Urothelium cell line (cell line): ENCODE results near the gene A3GALT2.

Source experiments
- DNase-seq: peaks from one replicate; pipeline ENCODE4 v3.0.0; 2011; ENCODE audit warnings: low spot score, mixed read lengths
- FAIRE-seq: peaks from 2 replicates; lab custom pipeline; 2011; peaks lifted over from hg19 to GRCh38; lab: Jason Lieb, UNC

Gene A3GALT2

DNA sequence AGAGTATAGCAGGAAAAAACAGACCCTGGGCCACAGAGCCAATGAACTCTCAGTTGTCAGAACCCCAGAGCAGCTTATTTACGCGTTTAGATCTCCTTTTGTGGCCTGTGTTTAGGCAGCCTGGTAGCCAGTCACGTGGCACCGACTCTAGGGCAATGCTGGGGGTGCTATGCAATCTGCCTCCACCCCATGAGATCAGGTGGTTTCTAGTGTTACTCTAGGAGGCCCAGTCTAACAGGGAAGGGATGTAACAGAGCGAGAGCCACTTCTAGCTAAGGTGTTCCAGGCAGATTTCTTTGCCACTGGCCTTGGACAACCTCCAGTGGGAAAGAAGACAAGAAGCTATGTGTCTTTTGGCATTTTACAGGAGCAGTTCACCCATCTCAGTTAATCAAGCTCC, 12.0 kb upstream of the A3GALT2 start:
- no peak for FAIRE-seq

DNA sequence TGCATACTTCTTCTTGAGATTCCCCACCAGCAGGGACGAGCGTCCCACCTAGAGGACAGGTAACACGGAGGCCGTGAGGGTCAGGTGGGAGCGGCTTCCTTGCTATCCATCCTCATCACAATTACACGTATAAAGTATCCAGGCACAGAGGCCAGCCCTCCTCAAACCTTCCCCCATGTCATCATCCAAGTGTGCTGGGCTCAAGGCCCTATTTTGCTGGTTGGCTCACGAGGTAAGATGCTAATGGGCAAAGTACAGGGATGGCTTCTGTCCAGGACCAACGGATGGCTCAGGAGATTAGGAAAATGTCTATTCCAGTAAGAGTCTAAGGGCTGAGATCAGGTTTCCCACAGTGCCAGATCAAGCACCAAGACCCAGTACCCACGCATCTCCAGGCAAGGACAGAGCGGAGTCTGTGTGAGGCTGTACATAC, 11.5 kb upstream of the A3GALT2 start:
- no peak for DNase-seq
- no peak for FAIRE-seq

More for the DNA sequence above, 12.0 kb upstream of the A3GALT2 start:
- DNase-seq, result no peak

DNA sequence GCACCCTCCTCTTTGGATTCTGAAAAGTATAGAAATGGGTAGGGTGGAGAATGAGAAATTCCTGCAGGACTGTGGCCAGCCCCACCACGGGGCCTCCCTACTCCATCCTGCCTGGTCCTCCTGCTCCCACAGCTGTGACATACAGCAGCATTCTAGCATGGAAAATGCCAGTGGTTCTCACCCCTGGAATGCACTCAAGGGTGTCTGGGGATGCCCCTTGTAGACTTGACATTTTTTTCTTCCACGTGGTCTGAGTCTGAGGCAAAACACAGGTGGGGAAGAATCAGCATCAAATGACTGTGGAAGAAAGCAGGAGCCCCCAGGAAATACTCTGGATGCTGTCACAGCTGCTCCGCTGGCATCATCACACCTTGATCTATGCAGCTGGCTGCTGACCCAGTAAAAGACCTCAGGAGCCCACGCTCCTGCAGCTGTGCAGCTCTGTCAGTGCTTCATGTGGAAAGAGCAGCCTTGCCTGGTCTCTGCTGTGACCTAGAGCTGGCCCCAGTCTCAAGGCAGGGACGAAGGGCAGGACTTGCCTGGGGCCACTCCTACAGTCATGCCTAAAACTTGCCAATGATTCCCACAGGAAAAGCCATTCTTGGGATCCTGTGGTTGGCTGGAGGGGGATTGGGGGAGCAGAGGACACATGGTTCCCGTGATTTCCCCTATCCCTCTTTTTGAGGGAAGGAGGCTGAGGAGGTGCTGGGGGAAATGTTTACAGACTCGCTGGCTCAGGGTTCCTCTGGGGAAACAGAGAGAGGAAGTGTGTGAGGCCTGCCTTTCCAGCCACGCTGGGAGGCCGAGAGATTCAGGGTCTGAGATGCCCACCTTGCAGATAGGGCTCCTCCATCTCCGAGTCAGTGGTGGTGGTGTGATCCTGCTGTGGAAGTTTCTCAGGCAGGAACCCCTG, 10.8 kb upstream of the A3GALT2 start:
- FAIRE-seq (no peak), DNase-seq (no peak)

DNA sequence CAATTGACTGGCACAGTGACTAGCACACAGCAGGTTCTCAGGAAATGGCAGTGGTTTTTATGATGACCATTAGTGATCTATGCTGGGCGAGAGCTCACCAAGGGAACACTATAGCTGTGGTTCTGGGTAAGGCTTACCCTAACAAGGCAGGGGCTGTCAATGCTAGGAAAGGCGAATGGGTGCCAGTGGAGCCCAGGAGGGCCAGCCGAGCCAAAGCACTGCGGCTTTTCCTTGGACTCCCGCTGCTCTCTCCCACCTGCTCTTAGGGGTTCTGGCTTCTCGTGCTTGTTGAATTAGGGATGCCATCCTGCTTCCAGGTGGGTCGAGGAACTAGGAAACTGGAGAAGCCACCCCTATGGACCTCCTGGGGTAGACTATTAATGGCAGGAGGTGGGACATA, 10.0 kb upstream of the A3GALT2 start:
- DNase-seq (no peak), FAIRE-seq (no peak)

DNA sequence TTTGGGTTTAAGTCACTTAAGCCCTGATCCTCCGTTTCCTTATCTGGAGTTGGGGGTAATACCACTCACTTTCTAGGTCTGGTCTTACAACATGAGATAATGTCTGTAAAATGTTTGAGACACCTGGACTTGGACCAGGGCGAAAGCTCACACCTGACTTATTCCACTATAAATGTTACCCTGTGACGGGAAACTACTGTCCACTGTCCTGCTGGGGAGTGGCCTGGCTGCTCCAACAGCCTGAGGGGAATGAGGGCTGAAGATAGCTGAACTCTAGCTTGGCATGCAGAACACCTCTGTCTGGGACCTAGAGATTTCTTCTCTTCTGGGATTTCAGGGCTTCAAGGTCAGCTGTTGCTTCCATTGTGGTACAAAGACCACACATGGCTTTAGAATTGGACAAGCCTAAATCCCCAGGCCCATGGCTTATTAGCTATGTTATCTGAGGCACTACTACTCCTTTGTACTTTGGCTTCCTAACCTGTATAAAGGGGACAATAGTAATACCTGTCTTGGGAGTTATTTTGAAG, 9.5 kb upstream of the A3GALT2 start:
- FAIRE-seq (no peak), DNase-seq (no peak)

DNA sequence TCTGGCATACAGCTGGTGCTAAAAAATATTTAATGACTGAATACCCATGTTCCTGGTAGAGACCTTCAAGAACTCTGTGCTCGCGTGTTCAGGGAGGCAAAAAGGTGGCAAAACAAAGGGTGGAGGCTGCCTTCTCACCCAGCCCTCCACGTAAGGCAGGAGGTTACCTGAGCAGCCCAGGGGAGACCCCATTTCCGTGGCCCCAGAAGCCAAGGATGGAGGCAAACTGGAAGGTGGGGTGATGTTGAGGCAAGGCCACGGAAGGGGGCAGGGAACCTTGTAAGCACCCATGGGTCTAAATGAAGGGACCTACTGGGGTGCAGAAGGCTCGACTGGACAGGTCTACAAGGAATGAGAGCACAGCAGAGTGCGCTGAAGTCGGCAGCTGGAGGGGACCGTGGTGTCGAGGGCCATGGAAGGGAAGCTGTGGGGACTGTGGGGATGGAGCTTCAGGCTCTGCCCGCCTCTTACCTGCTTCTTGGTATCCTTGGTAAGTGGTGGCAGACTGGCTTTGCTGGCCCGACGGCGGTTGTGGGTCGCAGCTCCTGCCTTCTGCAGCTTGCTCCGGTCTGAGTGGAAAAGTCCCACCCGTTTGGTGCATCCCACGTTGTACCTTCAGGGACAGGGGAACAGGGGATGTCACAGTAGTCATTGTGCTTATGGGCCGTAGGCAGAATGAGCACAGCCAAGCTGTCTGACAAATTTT, 8.9 kb upstream of the A3GALT2 start:
- no peak for DNase-seq
- no peak for FAIRE-seq

DNA sequence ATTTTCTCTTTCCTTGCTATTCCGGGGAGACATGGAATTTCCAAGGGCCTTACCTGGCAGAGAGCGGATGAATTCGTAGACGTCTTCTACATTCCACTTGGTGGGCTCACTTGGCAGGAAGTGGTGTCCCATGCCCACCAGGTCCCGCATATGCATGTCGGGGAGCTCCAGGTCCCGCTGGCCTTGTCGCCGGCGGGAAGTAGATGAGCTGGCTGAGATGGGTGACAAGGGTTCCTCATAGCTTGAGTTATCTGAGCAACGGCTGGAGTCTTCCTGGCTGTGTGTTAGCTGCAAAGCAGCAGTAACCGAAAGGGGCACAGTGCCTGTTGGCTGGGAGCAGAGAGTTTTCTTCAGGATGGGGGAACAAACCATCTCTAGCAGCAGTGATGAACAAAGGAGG, 7.9 kb upstream of the A3GALT2 start:
- FAIRE-seq, result no peak
- no peak for DNase-seq

DNA sequence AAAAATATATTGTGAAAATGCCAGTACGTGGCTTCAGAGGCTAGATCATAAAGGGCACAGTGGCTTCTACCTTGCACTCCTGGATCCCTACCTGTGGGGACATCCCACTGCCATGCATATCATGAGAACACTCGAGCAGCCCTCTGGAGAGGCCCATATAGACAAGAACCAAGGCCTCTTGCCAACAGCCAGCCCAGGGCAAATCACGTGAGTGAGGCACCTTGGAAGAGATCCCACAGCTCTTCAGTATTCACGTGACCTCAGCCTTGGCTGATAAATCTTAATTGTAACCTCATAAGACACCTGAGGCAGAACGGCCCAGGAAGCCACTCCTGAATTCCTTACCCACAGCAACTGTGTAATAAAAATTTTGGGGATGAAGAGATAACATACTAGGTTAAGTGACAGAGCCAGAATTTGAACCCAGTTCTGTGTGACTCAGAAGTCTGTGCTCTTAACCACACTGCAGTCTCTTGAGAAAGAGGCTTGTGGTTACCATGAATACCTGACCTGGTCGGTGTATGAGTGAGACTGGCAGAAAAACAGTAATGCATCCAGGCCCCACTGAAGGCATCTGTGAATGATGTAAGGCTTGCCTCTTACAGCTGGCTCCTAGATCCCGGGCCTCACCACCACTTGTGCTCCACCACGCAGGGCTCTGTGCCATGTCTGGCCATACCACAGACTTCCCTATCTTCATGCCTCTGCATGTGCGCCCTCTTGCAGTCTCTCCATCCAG, 6.9 kb upstream of the A3GALT2 start:
- no peak for FAIRE-seq

DNA sequence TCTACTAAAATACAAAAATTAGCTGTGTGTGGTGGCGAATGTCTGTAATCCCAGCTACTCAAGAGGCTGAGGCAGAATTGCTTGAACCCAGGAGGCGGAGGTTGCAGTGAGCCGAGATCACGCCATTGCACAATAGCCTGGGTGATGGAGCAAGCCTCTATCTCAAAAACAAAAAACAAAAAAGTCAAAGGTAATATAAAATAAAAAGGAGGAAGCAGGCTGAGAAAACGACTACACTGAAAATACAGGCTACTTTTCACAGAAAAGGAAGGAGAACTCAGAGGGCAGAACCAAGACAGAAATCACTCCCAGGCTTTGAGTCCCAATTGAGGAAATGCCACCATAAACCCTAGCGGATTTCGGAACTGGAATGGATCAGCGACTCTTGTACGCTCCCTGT, 5.9 kb upstream of the A3GALT2 start:
- FAIRE-seq (no peak), DNase-seq (no peak)

More for the DNA sequence above, 6.9 kb upstream of the A3GALT2 start:
- peak; percentile 58 for DNase-seq

DNA sequence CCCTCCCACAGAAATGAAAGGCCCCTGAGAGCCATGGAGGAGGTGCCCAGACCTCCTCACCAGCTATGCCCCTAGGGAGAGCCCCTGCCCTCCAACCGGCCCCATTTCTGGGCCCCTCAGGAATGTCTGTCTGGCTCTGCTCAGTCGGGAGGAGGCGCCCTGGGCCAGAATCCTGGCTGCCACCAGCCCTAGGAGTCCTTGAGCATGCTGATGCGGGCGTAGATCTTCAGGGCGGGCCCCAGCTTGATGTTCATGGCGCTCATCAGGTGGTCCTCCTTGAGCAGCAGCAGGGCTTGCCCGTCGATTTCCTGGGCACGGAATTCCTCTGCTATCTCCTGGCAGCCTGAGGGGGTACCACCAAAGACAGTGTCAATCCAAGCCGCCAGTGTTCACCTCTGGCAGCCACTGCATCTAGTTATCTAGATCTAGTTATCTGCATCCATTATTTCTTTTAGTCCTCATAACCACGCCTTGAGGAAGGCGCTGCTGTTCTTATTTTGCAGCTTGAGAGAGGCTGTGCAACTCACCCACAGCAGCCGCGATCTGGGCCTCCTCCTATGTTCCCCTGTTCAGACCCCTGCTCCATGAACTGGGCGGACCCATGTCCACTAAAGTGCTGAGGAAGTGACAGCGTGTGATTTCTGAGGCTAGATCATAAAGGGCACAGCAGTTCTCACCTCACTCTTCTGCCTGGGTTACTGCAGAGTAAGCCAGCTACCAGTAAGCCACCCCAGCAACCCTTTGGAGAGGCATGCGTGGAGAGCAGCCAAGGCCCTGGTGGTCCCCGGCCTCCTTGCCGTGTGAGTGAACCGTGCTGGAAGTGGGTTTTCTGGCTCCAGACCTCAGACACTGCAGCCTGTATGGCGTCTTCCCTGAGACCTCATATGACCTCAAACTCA, 4.0 kb upstream of the A3GALT2 start:
- no peak for DNase-seq
- no peak for FAIRE-seq

DNA sequence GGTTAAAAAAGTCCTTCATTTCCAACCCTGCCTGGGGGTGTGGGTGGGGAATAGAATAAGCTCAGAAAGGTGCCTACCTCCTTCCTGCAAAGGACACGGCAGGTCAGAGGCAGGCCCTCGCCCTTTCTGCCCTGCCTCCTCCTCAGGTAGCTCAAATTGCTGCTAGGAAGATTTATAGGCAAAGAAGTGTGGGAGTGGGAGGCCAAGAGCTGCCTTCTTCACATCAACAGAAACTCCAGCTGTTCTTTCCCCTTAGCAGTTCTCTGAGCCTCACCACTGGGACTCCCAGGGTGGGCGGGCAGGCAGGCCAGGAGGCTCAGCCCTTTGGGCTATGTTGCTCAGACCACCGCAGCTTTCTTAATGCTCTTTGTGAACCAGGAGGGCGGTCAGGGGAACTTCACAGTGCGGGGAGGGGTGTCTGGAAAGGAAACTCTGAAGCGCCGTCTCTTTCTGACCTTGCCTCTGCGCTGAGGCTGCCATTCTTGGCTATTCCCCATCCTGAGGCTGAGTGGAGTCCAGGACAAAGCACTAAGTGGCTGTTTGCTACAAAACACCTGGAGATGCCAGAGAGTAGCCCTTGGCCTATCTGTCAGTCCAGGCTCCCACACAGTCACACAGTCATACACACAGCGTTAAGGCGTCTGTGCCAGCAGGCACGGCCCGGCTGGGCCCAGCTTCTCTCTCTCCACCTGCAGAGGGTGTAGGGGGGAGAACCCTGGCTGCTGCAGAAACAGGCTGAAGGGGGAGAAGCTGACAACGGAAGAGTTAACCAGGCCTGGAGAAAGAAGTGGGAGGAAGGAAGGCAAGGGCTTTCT, 3.0 kb upstream of the A3GALT2 start:
- DNase-seq, result no peak
- no peak for FAIRE-seq

DNA sequence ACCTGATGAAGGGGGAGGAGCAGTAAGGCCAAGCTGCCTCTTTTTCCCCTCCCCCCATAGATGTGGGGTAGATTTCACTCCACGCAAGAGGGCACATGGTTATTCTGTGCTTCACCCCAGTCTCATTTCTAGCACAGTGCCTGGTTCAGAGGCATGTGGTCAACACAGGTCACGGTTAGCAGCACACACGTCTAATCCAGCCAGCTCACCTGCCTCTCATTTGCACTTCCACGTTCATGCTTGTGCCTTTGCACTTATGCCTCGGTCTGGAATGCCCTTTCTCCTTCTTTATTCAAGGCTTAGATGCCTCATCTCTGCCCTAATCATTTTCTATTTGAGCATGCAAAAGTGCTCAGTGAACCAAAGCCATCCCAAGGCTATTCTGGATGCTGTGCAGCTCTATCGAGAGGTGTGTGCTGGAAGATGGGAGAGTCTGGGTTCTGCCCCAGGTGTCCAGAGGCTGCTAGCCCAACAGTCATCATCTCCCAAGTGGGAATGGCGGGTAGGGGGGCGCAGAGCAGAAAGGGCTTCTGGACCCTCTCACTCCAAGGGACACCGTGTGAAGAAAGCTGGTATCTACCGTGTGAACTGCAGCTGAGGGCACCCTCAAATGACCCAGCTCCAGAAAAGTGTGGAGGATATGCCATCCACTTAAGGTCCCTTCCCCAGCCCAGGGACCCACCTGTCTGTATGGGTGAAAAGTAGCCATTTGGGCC, 2.1 kb upstream of the A3GALT2 start:
- DNase-seq (no peak), FAIRE-seq (no peak)

DNA sequence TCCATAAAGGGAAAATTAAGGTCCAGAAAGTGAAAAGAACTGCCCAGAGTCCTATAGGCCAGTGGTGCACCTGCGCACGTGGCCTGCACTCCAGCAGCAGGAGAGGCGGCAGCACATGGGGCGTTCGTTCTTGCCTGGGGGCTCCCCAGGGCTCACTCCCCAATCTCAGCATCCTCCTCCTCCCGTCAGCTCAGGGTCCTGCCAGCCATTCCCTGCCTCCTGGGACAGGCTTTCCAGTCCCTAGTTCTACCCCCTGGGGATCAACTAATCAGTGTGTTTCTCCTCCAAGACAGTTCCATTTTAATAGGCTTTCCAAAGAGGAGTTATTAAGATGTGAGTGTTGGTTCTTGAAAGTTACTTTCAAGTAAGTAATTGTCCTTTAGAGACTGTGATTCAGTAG, 1.2 kb upstream of the A3GALT2 start:
- FAIRE-seq (no peak), DNase-seq (no peak)

DNA sequence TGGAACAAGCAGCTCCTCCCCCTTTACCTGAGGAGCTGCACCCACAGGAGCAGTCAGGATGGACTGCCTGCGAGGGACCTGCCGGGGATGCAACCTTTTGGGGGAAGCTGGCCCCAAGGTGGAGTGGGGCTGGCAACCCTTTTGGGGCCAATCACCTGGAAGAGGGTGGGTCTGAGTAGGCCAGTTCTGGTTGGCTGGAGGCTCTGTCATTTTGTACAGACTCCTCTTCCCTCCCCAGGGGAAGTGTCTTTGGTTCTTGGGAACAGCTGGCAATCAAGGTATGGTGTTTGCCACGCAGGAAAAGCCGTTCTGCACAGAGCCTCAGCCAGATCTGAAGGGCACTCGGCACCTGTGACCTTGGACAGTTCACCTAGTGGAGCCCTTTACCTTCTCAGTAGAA, 280 bp upstream of the A3GALT2 start:
- no peak for FAIRE-seq
- no peak for DNase-seq

DNA sequence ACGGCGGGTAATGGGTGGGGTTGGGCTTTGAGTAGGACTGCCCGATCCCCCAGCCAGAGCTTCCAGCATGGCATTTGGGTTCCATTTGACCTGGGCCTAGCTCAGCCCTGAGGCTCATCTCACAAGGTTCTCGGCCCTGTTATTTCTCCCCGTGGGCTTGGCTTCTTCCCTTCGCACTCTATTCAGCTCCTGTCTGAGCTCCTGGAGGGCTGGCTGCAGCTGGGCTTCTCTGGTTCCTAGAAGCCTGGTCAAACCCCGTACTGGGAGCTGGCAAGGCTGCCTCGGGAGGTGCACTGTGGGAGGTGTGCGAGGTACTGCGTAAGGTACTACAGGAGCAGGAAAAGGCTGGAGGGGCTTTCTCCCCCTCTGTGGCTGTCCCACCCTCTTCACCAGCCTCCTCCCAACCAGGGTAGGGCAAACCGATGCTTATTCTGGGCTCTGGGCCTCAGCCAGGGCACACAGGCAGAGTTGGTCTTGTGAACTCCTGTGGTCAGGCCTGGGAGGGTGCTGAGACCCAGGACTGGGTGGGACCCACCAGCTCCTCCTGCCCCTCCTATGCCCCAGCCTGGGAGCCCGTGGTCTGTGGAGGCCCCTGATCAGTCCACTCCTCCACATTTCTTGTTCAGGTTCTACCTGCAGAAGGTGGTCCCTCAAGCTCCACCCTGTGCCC, 814 bp downstream of the A3GALT2 start:
- FAIRE-seq, result no peak
- no peak for DNase-seq

DNA sequence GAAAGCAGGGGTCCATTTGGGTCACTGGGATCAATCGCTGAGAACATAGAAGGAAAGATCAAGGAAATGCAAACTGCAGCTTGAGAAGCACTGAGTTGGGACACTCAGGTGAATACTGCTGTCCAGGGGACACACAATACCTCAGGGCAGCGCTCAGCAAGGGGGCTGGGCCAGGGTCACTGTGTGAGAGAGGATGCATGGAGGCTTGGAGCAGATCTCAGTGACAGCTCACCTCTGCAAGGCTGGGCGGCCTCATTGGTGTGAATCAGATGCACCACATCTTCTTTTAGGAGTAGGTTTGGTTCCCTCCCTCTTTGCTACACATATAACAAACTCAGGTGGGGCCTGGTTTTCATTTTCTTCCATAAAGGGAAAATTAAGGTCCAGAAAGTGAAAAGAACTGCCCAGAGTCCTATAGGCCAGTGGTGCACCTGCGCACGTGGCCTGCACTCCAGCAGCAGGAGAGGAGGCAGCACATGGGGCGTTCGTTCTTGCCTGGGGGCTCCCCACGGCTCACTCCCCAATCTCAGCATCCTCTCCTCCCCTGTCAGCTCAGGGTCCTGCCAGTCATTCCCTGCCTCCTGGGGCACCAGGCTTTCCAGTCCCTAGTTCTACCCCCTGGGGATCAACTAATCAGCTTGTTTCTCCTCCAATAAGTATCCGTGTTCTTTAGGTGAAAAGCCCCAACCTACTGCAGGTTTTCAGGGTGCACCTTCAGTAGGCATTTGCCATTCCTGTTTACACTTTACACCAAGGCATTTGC, 1.5 kb downstream of the A3GALT2 start:
- DNase-seq (no peak), FAIRE-seq (no peak)

DNA sequence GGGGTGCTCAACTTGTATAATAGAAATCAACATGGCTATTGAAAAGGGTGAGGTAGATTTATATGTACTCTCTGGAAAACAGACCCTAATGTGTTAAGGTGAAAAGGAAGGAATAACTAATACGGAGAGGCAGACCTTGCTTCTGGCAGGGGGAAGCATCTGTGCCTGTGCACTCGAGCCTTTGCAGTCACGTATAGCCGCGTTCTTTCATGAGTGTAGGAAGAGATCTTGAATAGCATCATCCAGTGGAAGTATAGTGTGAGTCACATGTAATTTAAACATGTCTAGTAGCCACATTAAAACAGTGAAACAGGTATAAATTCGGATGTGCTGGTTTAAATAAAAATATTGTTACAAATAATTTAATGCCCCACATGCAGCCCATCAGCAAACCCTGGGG, 3.0 kb downstream of the A3GALT2 start:
- FAIRE-seq (no peak), DNase-seq (no peak)
